ENCODE measurements around the gene SLC6A12. TPM values are rescaled to one million over a fixed set of nuclear protein-coding genes. Genes with fewer than 3 reads are reported as not detected.

Gene SLC6A12
- total and polyA plus RNA-seq, 9 of the 15 experiments (the other 6 are each of a cell fraction or from before 2014, with no cell fraction given): not detected

- H3K27ac ChIP-seq (ENCODE audit: extremely low read depth, low read depth, low read length): no peak overlapping the region
- no peaks in the 10 kb centered on the region for H4K20me1 ChIP-seq (replicated peaks; ENCODE audit: control insufficient read depth, insufficient read depth, low read length)
- no peaks in the 10 kb centered on the region for H3K9me3 ChIP-seq (replicated peaks; ENCODE audit: control insufficient read depth, insufficient read depth, low read depth, low read length)
- WGBS (ENCODE audit: insufficient coverage, low coverage, missing lambda C conversion rate): 11% methylated on average over 3 of the region's 10 CpGs
- intact Hi-C loops (cut with micrococcal nuclease) (no loop called here), in situ Hi-C loops (cut with MboI) (no loop called here)
- H3K4me1 ChIP-seq (replicated peaks in 1 of 2; ENCODE audit: control insufficient read depth in 2 of 2, insufficient read depth in 2 of 2, low read length in 2 of 2): peaks cover 0 to 12% of the 10 kb centered on the region in 2 experiments; a peak in 2 of 5 replicates
- H2AFZ ChIP-seq (ENCODE audit: low read depth, low read length): no peak overlapping the region
- ATAC-seq (no peak), FAIRE-seq (peak; percentile 6), DNase-seq (ENCODE audit: extremely low read depth in 1 of 4, low spot score in 3 of 4) (no peak)
- BruUV-seq (replicated peaks): no TSS peak
- H3K36me3 ChIP-seq (ENCODE audit: control insufficient read depth, insufficient read depth, low read length): no peaks in the 10 kb centered on the region
- H3K9me1 ChIP-seq (ENCODE audit: control insufficient read depth, insufficient read depth, low read length): no peaks in the 10 kb centered on the region
- no peak overlapping the region for H3K4me2 ChIP-seq (ENCODE audit: insufficient read depth, low read length)
- H3K79me2 ChIP-seq (ENCODE audit: control insufficient read depth, insufficient read depth, low read length): no peaks in the 10 kb centered on the region
- ChIA-PET CTCF (ENCODE audit: low intra/inter-chr PET ratio) (no interaction called here), POLR2A (no interaction called here)
- TF ChIP-seq FOSL1 (tag; conservative IDR thresholded peaks at IDR 0.05): peak; percentile 82
- TF ChIP-seq ATF3 (IDR thresholded peaks at IDR 0.05): peak; percentile 36; the same call in 1 of the 2 replicates
- TF ChIP-seq ATF3 (CRISPR knock-in tag; conservative IDR thresholded peaks at IDR 0.05): no peak
- no peak for TF ChIP-seq MCM3 (IDR thresholded peaks at IDR 0.05)
- peak overlapping the region in 1 of 2 experiments; percentile 20; a peak in 2 of 4 replicates for H3K9ac ChIP-seq (ENCODE audit: insufficient read depth in 1 of 2, low read depth in 2 of 2, low read length in 2 of 2)
- H3K27me3 ChIP-seq (ENCODE audit: control insufficient read depth in 2 of 2, insufficient read depth in 2 of 2, low read length in 2 of 2): peaks cover 0 to 48% of the 10 kb centered on the region in 2 experiments; a peak in 2 of 5 replicates
- H3K4me3 ChIP-seq: no peak overlapping the region
These were observed 31.5 kb downstream of the SLC6A12 start for GRCh38 chr12:182381-182892.

DNA sequence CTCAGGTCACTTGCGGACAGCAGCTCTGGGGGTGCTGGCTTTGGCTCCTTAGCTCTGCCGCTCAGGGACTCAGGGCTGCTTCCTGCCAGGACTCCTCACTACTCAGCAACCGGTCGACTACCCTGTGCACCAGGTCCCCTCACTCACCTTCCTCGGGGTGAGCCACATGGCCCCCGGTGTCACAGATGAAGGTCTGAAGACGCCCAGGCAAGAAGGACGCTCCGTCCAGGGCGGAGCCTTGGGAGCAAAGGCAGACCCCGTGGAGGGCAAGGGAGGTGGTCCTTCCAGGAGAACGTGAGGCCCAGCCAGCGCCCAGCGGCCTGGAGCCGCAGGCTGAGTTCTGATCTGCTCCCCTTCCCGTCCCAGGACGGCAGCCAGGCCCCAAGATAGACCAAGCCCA, 32.0 kb downstream of the SLC6A12 start:
- CTCF ChIA-PET (ENCODE audit: low intra/inter-chr PET ratio): no interaction called here
- peaks cover 0 to 53% of the 10 kb centered on the region in 2 experiments; a peak in 2 of 5 replicates for H3K27me3 ChIP-seq (ENCODE audit: control insufficient read depth in 2 of 2, insufficient read depth in 2 of 2, low read length in 2 of 2)
- H4K20me1 ChIP-seq (replicated peaks; ENCODE audit: control insufficient read depth, insufficient read depth, low read length): no peaks in the 10 kb centered on the region
- intact Hi-C loops (cut with micrococcal nuclease) (no loop called here), in situ Hi-C loops (cut with MboI) (no loop called here)
- no peak overlapping the region for H3K27ac ChIP-seq (ENCODE audit: extremely low read depth, low read depth, low read length)
- WGBS (ENCODE audit: insufficient coverage, low coverage, missing lambda C conversion rate): 20% methylated on average over 17 of the region's 17 CpGs
- no peak for DNase-seq (ENCODE audit: extremely low read depth in 1 of 4, low spot score in 3 of 4)
- no peak for FAIRE-seq
- H3K9ac ChIP-seq (ENCODE audit: insufficient read depth in 1 of 2, low read depth in 2 of 2, low read length in 2 of 2): peak overlapping the region in 1 of 2 experiments; percentile 20; a peak in 2 of 4 replicates
- H3K9me1 ChIP-seq (ENCODE audit: control insufficient read depth, insufficient read depth, low read length): no peaks in the 10 kb centered on the region
- H3K4me1 ChIP-seq (replicated peaks in 1 of 2; ENCODE audit: control insufficient read depth in 2 of 2, insufficient read depth in 2 of 2, low read length in 2 of 2): peaks cover 0 to 15% of the 10 kb centered on the region in 2 experiments; a peak in 2 of 5 replicates
- no peaks in the 10 kb centered on the region for H3K79me2 ChIP-seq (ENCODE audit: control insufficient read depth, insufficient read depth, low read length)
- BruUV-seq (replicated peaks): no TSS peak
- H3K36me3 ChIP-seq (ENCODE audit: control insufficient read depth, insufficient read depth, low read length): no peaks in the 10 kb centered on the region
- no peak overlapping the region for H2AFZ ChIP-seq (ENCODE audit: low read depth, low read length)
- no peak for ATAC-seq
- H3K9me3 ChIP-seq (replicated peaks; ENCODE audit: control insufficient read depth, insufficient read depth, low read depth, low read length): no peaks in the 10 kb centered on the region
- H3K4me3 ChIP-seq: no peak overlapping the region
- no peak overlapping the region for H3K4me2 ChIP-seq (ENCODE audit: insufficient read depth, low read length)
- POLR2A ChIA-PET: no interaction called here
- TF ChIP-seq EP300 (IDR thresholded peaks at IDR 0.05; ENCODE audit: low read length) (no peak), SMAD1 (IDR thresholded peaks at IDR 0.05; ENCODE audit: low read depth, low read length, partially characterized antibody) (no peak), NR0B1 (IDR thresholded peaks at IDR 0.05; ENCODE audit: partially characterized antibody) (no peak), SAP30 (IDR thresholded peaks at IDR 0.05; ENCODE audit: borderline replicate concordance, insufficient read depth, low read depth, low read length, poor library complexity, severe bottlenecking) (no peak)
- TF ChIP-seq, protein P1, sequence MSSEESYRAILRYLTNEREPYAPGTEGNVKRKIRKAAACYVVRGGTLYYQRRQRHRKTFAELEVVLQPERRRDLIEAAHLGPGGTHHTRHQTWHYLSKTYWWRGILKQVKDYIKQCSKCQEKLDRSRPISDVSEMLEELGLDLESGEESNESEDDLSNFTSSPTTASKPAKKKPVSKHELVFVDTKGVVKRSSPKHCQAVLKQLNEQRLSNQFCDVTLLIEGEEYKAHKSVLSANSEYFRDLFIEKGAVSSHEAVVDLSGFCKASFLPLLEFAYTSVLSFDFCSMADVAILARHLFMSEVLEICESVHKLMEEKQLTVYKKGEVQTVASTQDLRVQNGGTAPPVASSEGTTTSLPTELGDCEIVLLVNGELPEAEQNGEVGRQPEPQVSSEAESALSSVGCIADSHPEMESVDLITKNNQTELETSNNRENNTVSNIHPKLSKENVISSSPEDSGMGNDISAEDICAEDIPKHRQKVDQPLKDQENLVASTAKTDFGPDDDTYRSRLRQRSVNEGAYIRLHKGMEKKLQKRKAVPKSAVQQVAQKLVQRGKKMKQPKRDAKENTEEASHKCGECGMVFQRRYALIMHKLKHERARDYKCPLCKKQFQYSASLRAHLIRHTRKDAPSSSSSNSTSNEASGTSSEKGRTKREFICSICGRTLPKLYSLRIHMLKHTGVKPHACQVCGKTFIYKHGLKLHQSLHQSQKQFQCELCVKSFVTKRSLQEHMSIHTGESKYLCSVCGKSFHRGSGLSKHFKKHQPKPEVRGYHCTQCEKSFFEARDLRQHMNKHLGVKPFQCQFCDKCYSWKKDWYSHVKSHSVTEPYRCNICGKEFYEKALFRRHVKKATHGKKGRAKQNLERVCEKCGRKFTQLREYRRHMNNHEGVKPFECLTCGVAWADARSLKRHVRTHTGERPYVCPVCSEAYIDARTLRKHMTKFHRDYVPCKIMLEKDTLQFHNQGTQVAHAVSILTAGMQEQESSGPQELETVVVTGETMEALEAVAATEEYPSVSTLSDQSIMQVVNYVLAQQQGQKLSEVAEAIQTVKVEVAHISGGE (CRISPR knock-in tag; IDR thresholded peaks at IDR 0.05): no peak
